ENCODE measurements around the gene PATL2. TPM values are rescaled to one million over a fixed set of nuclear protein-coding genes. Genes with fewer than 3 reads are reported as not detected.

The PATL2 gene
- total RNA-seq, 4 donors from 2014 or later: 0.65 to 2.5 (median 2.1) TPM

- TF ChIP-seq, protein P1, sequence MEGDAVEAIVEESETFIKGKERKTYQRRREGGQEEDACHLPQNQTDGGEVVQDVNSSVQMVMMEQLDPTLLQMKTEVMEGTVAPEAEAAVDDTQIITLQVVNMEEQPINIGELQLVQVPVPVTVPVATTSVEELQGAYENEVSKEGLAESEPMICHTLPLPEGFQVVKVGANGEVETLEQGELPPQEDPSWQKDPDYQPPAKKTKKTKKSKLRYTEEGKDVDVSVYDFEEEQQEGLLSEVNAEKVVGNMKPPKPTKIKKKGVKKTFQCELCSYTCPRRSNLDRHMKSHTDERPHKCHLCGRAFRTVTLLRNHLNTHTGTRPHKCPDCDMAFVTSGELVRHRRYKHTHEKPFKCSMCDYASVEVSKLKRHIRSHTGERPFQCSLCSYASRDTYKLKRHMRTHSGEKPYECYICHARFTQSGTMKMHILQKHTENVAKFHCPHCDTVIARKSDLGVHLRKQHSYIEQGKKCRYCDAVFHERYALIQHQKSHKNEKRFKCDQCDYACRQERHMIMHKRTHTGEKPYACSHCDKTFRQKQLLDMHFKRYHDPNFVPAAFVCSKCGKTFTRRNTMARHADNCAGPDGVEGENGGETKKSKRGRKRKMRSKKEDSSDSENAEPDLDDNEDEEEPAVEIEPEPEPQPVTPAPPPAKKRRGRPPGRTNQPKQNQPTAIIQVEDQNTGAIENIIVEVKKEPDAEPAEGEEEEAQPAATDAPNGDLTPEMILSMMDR (IDR thresholded peaks at IDR 0.05; ENCODE audit: low read depth): no peak
These were observed 44.7 kb downstream of the PATL2 start for GRCh38 chr15:44666210-44667038.

- TF ChIP-seq, protein P1 (IDR thresholded peaks at IDR 0.05; ENCODE audit: low read depth): no peak
These were observed 47.5 kb downstream of the PATL2 start, which contains the start of gene SPG11 for GRCh38 chr15:44663410-44664308. SPG11 (minus strand) TSS chr15:44663662; CDS start chr15:44663647, 15 bp downstream.

DNA sequence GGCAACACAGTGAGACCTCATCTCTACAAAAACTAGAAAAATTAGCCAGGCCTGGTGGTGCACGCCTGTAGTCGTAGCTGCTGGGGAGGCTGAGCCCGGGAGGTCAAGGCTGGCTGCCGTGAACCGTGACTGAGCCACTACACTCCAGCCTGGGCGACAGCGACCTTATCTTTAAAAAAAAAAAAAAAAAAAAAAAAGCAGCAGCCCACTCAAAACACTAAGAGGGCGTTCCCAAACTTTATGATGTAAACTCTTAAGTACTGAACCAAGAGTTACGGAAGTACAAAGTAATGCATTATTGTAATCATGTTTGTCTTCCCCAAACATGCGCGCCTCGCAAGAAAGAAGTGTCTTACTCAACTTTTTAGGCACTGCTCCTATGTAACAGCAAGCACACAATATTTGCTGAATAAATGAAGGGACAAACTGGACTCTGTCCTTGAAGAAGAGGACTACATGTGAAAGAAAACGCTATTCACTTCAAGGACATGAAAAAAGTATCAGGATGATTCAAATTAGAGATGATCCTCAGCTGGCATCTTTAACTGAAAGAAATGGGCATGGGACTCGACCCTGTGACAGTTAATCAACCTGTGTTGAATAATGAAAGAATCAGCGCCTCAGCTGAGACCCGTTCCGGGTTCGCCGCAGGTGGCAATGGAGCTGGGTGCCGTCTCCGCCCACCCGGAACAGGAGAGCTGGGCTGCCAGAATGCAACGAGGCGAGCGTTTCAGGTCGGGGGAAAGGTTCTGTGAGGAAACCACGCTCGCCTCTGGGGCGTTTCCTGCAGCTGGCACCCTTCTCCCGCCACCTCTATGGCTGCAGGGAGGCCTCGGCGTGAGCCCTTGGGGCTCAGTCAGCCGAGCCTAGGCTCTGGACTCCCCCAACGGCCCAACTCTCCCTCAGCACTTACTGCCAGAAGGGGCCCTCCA, 48.4 kb downstream of the PATL2 start:
- TF ChIP-seq, protein P1 (IDR thresholded peaks at IDR 0.05; ENCODE audit: low read depth): no peak

- TF ChIP-seq, protein P1 (IDR thresholded peaks at IDR 0.05; ENCODE audit: low read depth): no peak
These were observed 49.5 kb downstream of the PATL2 start for GRCh38 chr15:44661576-44661975.

GRCh38 chr15:44659056-44659455, 52.1 kb downstream of the PATL2 start:
- TF ChIP-seq, protein P1 (IDR thresholded peaks at IDR 0.05; ENCODE audit: low read depth): no peak

DNA sequence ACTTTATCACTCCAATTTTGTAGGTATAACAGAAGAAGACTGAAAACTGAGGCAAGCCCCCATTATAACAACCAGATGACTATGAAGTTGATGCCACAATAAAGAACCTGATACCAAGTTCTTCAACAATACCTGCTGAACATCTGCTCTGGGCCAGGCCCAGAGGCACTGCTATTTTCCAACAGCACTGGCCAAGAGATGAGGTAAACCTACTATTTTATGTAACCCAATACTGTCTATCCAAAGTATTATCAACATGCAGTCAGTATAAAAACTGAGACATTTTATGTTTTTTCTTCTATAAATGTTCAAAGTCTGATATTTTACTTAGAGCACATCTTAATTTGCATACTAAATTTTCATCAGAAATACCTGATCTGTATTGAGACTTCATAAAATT, 53.7 kb downstream of the PATL2 start:
- TF ChIP-seq, protein P1 (IDR thresholded peaks at IDR 0.05; ENCODE audit: low read depth): no peak

All from subcutaneous adipose tissue (tissue), 4 donors.